Breast epithelium (tissue), 4 donors: ENCODE data around the gene RNU6-9. TPM values are rescaled to one million over a fixed set of nuclear protein-coding genes. Genes with fewer than 3 reads are reported as not detected.

Experiments used
- DNase-seq, 2 donors: peaks; one replicate each; pipeline ENCODE4 v3.0.0-alpha.2; 2019; ENCODE audit warnings: low spot score in 2 of 2
- H3K27ac ChIP-seq, 2 donors: fragments of 200-600 bp; sonication (generic) in 1 of 2; one replicate each; pipeline ENCODE4 v1.5.1; 2016 to 2019; ENCODE audit warnings: mild to moderate bottlenecking in 1 of 2
- H3K27me3 ChIP-seq, 2 donors: fragments of 200-600 bp; sonication (generic) in 1 of 2; one replicate each; pipeline versions ENCODE4 v1.5.1 to v1.6.0; 2017 to 2019; ENCODE audit warnings: control low read depth in 1 of 2, mild to moderate bottlenecking in 1 of 2
- H3K36me3 ChIP-seq: fragments of 200-600 bp; one replicate; pipeline ENCODE4 v1.5.1; 2019
- H3K4me1 ChIP-seq, 2 donors: fragments of 200-600 bp; sonication (generic); one replicate each; pipeline ENCODE4 v1.5.1; 2016 to 2019; ENCODE audit warnings: control low read depth in 1 of 2
- H3K4me3 ChIP-seq, 3 donors: fragments of 200-600 bp; sonication (generic); 1 replicate in 2 of 3; 2 replicates in 1 of 3; pipeline ENCODE4 v1.5.1; 2016 to 2019; ENCODE audit warnings: mild to moderate bottlenecking in 3 of 3, moderate library complexity in 2 of 3
- H3K9me3 ChIP-seq, 2 donors: fragments of 200-600 bp; sonication (generic) in 1 of 2; one replicate each; pipeline ENCODE4 v1.5.1; 2016 to 2019; ENCODE audit warnings: control low read depth in 1 of 2
- CTCF ChIP-seq, 3 donors: fragments of 450-650 bp; IDR thresholded peaks; one replicate each; pipeline ENCODE4 v1.5.1; 2016 to 2017; ENCODE audit warnings: antibody characterized with exemption in 3 of 3, mild to moderate bottlenecking in 3 of 3, moderate library complexity in 3 of 3
- POLR2A ChIP-seq: fragments of 450-650 bp; IDR thresholded peaks from one replicate; pipeline ENCODE4 v1.6.1; 2016; ENCODE audit warnings: antibody characterized with exemption, mild to moderate bottlenecking, moderate library complexity
- POLR2AphosphoS5 ChIP-seq, 3 donors: sonication (generic); formaldehyde crosslinking; IDR thresholded peaks; one replicate each; pipeline ENCODE4 v1.6.1; 2017; ENCODE audit warnings: antibody characterized with exemption in 3 of 3
- intact Hi-C: fragments of 100-400 bp; cut with DNase I; formaldehyde crosslinking; loops from one replicate; pipeline ENCODE4 v1.15.1; 2023; ENCODE audit warnings: low total_unique reads
- total RNA-seq, 3 donors: library from RNA; depleted of rRNA; stranded (reverse); fragments of >200 nt; gene quantifications; one replicate each; pipeline ENCODE4 v1.1.0, GENCODE V29; 2016

Gene RNU6-9
- total RNA-seq, 3 donors from 2014 or later: not detected

- intact Hi-C loops: no loop called here
- TF ChIP-seq POLR2AphosphoS5 (IDR thresholded peaks at IDR 0.05): no peak
- H3K4me3 ChIP-seq: no peak overlapping the region
- peaks cover 6 to 10% of the 10 kb centered on the region in 2 donors for H3K4me1 ChIP-seq
- peak overlapping the region; percentile 36 to 52 for H3K27ac ChIP-seq
- peaks cover 0 to 3% of the 10 kb centered on the region in 2 donors for H3K27me3 ChIP-seq
- no peak for DNase-seq
- no peaks in the 10 kb centered on the region for H3K9me3 ChIP-seq
- H3K36me3 ChIP-seq: no peaks in the 10 kb centered on the region
Observed at GRCh38 chr19:863315-863620, 30.0 kb upstream of the RNU6-9 start.

DNA sequence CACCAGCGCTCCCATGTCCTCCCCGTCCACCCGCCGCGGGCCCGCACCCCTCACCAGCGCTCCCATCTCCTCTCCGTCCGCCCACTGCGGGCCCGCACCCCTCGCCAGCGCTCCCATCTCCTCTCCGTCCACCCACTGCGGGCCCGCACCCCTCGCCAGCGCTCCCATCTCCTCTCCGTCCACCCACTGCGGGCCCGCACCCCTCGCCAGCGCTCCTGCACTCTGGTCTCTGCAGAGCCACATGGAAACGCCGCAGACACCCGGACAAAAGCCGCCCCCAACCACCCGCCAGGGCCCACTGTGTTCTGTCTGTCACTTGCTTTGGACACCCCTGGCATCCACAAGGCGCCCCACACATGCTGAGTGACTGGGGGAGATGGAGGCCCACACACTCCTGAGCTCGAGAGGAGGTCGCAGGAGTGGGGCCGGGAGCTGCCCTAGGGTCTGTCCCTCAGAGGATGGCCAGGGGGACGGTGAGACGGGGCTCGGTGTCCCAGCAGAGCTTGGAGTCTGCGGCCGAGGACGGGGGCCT lies 26.4 kb upstream of the RNU6-9 start:
- no peak overlapping the region for H3K4me3 ChIP-seq
- TF ChIP-seq POLR2A: no peak
- TF ChIP-seq POLR2AphosphoS5 (IDR thresholded peaks at IDR 0.05): no peak
- no peak for TF ChIP-seq CTCF (IDR thresholded peaks at IDR 0.05)
- no peaks in the 10 kb centered on the region for H3K36me3 ChIP-seq
- no peaks in the 10 kb centered on the region for H3K27me3 ChIP-seq
- intact Hi-C loops: no loop called here
- DNase-seq: no peak
- H3K9me3 ChIP-seq: no peaks in the 10 kb centered on the region
- peaks cover 0 to 2% of the 10 kb centered on the region in 2 donors for H3K4me1 ChIP-seq
- no peak overlapping the region for H3K27ac ChIP-seq

- H3K9me3 ChIP-seq: no peaks in the 10 kb centered on the region
- DNase-seq: no peak
- no peak overlapping the region for H3K4me3 ChIP-seq
- intact Hi-C loops: no loop called here
- H3K36me3 ChIP-seq: no peaks in the 10 kb centered on the region
- TF ChIP-seq POLR2AphosphoS5 (IDR thresholded peaks at IDR 0.05): no peak
- no peak for TF ChIP-seq CTCF (IDR thresholded peaks at IDR 0.05)
- TF ChIP-seq POLR2A: no peak
- H3K27ac ChIP-seq: no peak overlapping the region
- no peaks in the 10 kb centered on the region for H3K27me3 ChIP-seq
- no peaks in the 10 kb centered on the region for H3K4me1 ChIP-seq
Observed at GRCh38 chr19:867301-867793, 25.9 kb upstream of the RNU6-9 start.

GRCh38 chr19:867855-868457 lies 25.3 kb upstream of the RNU6-9 start:
- TF ChIP-seq POLR2A (no peak), CTCF (IDR thresholded peaks at IDR 0.05) (no peak), POLR2AphosphoS5 (IDR thresholded peaks at IDR 0.05) (no peak)
- Histone ChIP-seq H3K4me1 (no peaks in the 10 kb centered on the region), H3K9me3 (no peaks in the 10 kb centered on the region), H3K27me3 (no peaks in the 10 kb centered on the region), H3K27ac (peak overlapping the region; percentile 87 to 93), H3K4me3 (no peak overlapping the region), H3K36me3 (no peaks in the 10 kb centered on the region)
- no peak for DNase-seq
- intact Hi-C loops: no loop called here

GRCh38 chr19:868458-869244 lies 24.6 kb upstream of the RNU6-9 start:
- H3K9me3 ChIP-seq: no peaks in the 10 kb centered on the region
- TF ChIP-seq POLR2AphosphoS5 (IDR thresholded peaks at IDR 0.05) (no peak), CTCF (IDR thresholded peaks at IDR 0.05) (no peak), POLR2A (no peak)
- DNase-seq: no peak
- peak overlapping the region; percentile 87 to 93 for H3K27ac ChIP-seq
- no peaks in the 10 kb centered on the region for H3K4me1 ChIP-seq
- H3K36me3 ChIP-seq: no peaks in the 10 kb centered on the region
- H3K27me3 ChIP-seq: no peaks in the 10 kb centered on the region
- no peak overlapping the region for H3K4me3 ChIP-seq
- intact Hi-C loops: no loop called here
